K562 (cell line): ENCODE measurements around the gene VDAC1. TPM values are rescaled to one million over a fixed set of nuclear protein-coding genes. Genes with fewer than 3 reads are reported as not detected.

Experiments used
- C11orf30 ChIP-seq: fragments of 450-650 bp; IDR thresholded peaks from 2 replicates; pipeline ENCODE4 v1.6.1; 2016; ENCODE audit warnings: low read depth, mild to moderate bottlenecking
- CBX3 ChIP-seq, 2 experiments: IDR thresholded peaks; 1 replicate in 1 of 2; 2 replicates in 1 of 2; pipeline ENCODE4 v1.6.1; 2012; ENCODE audit warnings: inconsistent platforms in 2 of 2, low read length in 2 of 2, borderline replicate concordance in 1 of 2, control low read depth in 1 of 2
- COPS2 ChIP-seq: fragments of 450-650 bp; conservative IDR thresholded peaks from 2 replicates; pipeline ENCODE4 v1.6.1; 2016; ENCODE audit warnings: mild to moderate bottlenecking, moderate library complexity
- GABPB1 ChIP-seq: sonication (generic); formaldehyde crosslinking; IDR thresholded peaks from 2 replicates; pipeline ENCODE4 v1.8.0; 2022; ENCODE audit warnings: mild to moderate bottlenecking, missing genetic modification reagents
- GATAD2A ChIP-seq: fragments of 450-650 bp; IDR thresholded peaks from 2 replicates; pipeline ENCODE4 v1.6.1; 2017
- KAT8 ChIP-seq: fragments of 450-650 bp; IDR thresholded peaks from 2 replicates; pipeline ENCODE4 v1.6.1; 2016; ENCODE audit warnings: low read depth, mild to moderate bottlenecking
- KLF1 ChIP-seq: fragments of 450-650 bp; IDR thresholded peaks from 2 replicates; pipeline ENCODE4 v1.6.1; 2016; ENCODE audit warnings: missing genetic modification characterization, missing compliant biosample characterization
- MAFG ChIP-seq: fragments of 450-650 bp; conservative IDR thresholded peaks from 2 replicates; pipeline ENCODE4 v1.6.1; 2016; ENCODE audit warnings: missing genetic modification characterization, missing compliant biosample characterization
- MTA3 ChIP-seq: fragments of 450-650 bp; formaldehyde crosslinking; IDR thresholded peaks from 2 replicates; pipeline ENCODE4 v1.6.1; 2017; ENCODE audit warnings: mild to moderate bottlenecking, borderline replicate concordance
- NCOR1 ChIP-seq: fragments of 450-650 bp; IDR thresholded peaks from 2 replicates; pipeline ENCODE4 v1.6.1; 2016; ENCODE audit warnings: mild to moderate bottlenecking, moderate library complexity
- OTX1 ChIP-seq: fragments of 450-650 bp; formaldehyde crosslinking; IDR thresholded peaks from 2 replicates; pipeline ENCODE4 v1.4.0; 2022; ENCODE audit warnings: mild to moderate bottlenecking
- POLR2B ChIP-seq: fragments of 450-650 bp; IDR thresholded peaks from 2 replicates; pipeline ENCODE4 v1.6.1; 2018; ENCODE audit warnings: low read depth; ENCODE audit not compliant: partially characterized antibody
- SAFB2 ChIP-seq: fragments of 200-400 bp; formaldehyde crosslinking; IDR thresholded peaks from 2 replicates; pipeline ENCODE4 v1.6.1; 2018; ENCODE audit warnings: borderline replicate concordance, low read length, low read depth, moderate library complexity; ENCODE audit not compliant: severe bottlenecking
- SIX5 ChIP-seq, 2 experiments: IDR thresholded peaks; 2 replicates each; pipeline ENCODE4 v1.6.1; 2011; ENCODE audit warnings: low read length in 2 of 2, borderline replicate concordance in 1 of 2, low read depth in 1 of 2, mild to moderate bottlenecking in 1 of 2, moderate library complexity in 1 of 2; ENCODE audit not compliant: insufficient read depth in 1 of 2
- SMAD4 ChIP-seq: fragments of 250-450 bp; sonication (Bioruptor Pico); conservative IDR thresholded peaks from 2 replicates; pipeline ENCODE4 v1.8.0; 2021; ENCODE audit warnings: inconsistent platforms, mild to moderate bottlenecking, moderate library complexity
- SP2 ChIP-seq: IDR thresholded peaks from 2 replicates; pipeline ENCODE4 v1.6.1; 2011; ENCODE audit warnings: mild to moderate bottlenecking, low read depth, low read length, moderate library complexity; ENCODE audit not compliant: poor library complexity, severe bottlenecking; ENCODE audit errors: extremely low read depth
- YY1 ChIP-seq, 3 experiments: IDR thresholded peaks; 2 replicates each; pipeline ENCODE4 v1.6.1; 2011; ENCODE audit warnings: low read length in 2 of 3, mild to moderate bottlenecking in 2 of 3, moderate library complexity in 2 of 3, borderline replicate concordance in 1 of 3, control low read depth in 1 of 3, low read depth in 1 of 3; ENCODE audit not compliant: insufficient read depth in 3 of 3, insufficient replicate concordance in 2 of 3, control insufficient read depth in 1 of 3, insufficient read length in 1 of 3; ENCODE audit errors: extremely low read depth in 1 of 3
- ZBED1 ChIP-seq: IDR thresholded peaks from 2 replicates; pipeline ENCODE4 v1.6.1; 2014
- ZNF143 ChIP-seq: sonication (generic); formaldehyde crosslinking; IDR thresholded peaks from 2 replicates; pipeline ENCODE4 v1.9.0; 2022; ENCODE audit warnings: mild to moderate bottlenecking, missing genetic modification reagents
- ZNF263 ChIP-seq: sonication (generic); formaldehyde crosslinking; IDR thresholded peaks from 2 replicates; pipeline ENCODE4 v1.8.0; 2022; ENCODE audit warnings: mild to moderate bottlenecking, missing genetic modification reagents, borderline replicate concordance
- ZNF444 ChIP-seq: fragments of 250-450 bp; sonication (Bioruptor Pico); IDR thresholded peaks from 2 replicates; pipeline ENCODE4 v1.4.0; 2020; ENCODE audit warnings: mild to moderate bottlenecking, moderate library complexity
- ZNF561 ChIP-seq: fragments of 450-650 bp; formaldehyde crosslinking; conservative IDR thresholded peaks from 2 replicates; pipeline ENCODE4 v1.4.0; 2020; ENCODE audit warnings: mild to moderate bottlenecking, moderate library complexity
- polyA plus RNA-seq, 8 experiments: library from polyadenylated mRNA; depleted of rRNA in 4 of 8; stranded (reverse) in 5 of 8; unstranded in 3 of 8; fragments of >200 nt; fragmentation: Nextera tagmentation in 2 of 8; fragmentation: Illumina TruSeq in 1 of 8; extraction: Ambion mirVana in 2 of 8; extraction: Trizol in 1 of 8; gene quantifications; 2 replicates each; pipeline versions ENCODE4 v1.2.1 to v1.2.3, GENCODE V29; 2011 to 2014; ENCODE audit warnings: inconsistent platforms in 1 of 8, missing spikeins in 1 of 8
- total RNA-seq, 7 experiments: library from RNA; depleted of rRNA in 6 of 7; stranded (reverse); fragments of >200 nt in 6 of 7; fragmentation: Illumina TruSeq in 2 of 7; extraction: Trizol in 2 of 7; gene quantifications; 2 replicates each; pipeline versions ENCODE4 v1.2.1 to v1.2.3, GENCODE V29; 2011 to 2021; ENCODE audit warnings: low replicate concordance in 1 of 7
- TF ChIP-seq, protein P1 (sequence below): fragments of 450-650 bp; formaldehyde crosslinking; IDR thresholded peaks from 2 replicates; pipeline ENCODE4 v1.4.0; 2022; ENCODE audit warnings: missing genetic modification characterization
- TF ChIP-seq, protein P2 (sequence below): fragments of 250-450 bp; sonication (Bioruptor Pico); IDR thresholded peaks from 2 replicates; pipeline ENCODE4 v1.8.0; 2022; ENCODE audit warnings: inconsistent platforms, mild to moderate bottlenecking, moderate library complexity, borderline replicate concordance
- TF ChIP-seq, protein P3 (sequence below): fragments of 450-650 bp; IDR thresholded peaks from 2 replicates; pipeline ENCODE4 v1.6.1; 2018; ENCODE audit warnings: mild to moderate bottlenecking, low read depth; ENCODE audit not compliant: partially characterized antibody
- TF ChIP-seq, protein P4 (sequence below): sonication (generic); formaldehyde crosslinking; IDR thresholded peaks from 2 replicates; pipeline ENCODE4 v1.5.0; 2020; ENCODE audit warnings: missing genetic modification reagents

VDAC1 gene
- total and polyA plus RNA-seq, 9 of the 15 experiments (the other 6 are each of a cell fraction or from before 2014, with no cell fraction given): 168 to 366 (median 293) TPM

DNA sequence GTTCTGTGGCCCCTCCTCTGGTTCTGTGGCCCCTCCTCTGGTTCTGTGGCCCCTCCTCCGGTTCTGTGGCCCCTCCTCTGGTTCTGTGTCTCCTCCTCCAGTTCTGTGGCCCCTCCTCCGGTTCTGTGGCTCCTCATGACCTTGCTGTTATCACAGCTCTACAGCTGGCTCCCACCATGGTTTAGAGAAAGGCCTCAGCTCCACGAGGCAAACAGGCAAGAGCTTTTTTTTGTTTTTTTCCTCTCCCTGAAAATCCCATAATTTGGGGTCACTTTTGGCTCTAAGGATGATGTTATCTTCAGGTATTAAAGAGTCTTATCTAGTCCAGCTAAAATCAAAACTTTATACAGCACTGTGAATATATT is 68.1 kb downstream of the VDAC1 start (continued):
- TF ChIP-seq ZNF143 (no peak), SP2 (no peak), KLF1 (tag) (no peak), SIX5 (IDR thresholded peaks at IDR 0.05; ENCODE audit: borderline replicate concordance in 1 of 2, insufficient read depth in 1 of 2, low read depth in 1 of 2, low read length in 2 of 2) (no peak), SMAD4 (CRISPR knock-in tag) (0 out of 2 replicates have a peak, but pooled peaks have one; percentile 38), GATAD2A (no peak), MTA3 (peak; percentile 35; the same call in 1 of the 2 replicates), C11orf30 (no peak), ZNF263 (no peak), SAFB2 (no peak), OTX1 (CRISPR knock-in tag) (no peak), NCOR1 (peak; percentile 68), POLR2B (no peak), KAT8 (no peak), ZNF444 (CRISPR knock-in tag) (0 out of 2 replicates have a peak, but pooled peaks have one; percentile 60), MAFG (no peak), GABPB1 (CRISPR knock-in tag) (no peak), CBX3 (IDR thresholded peaks at IDR 0.05; ENCODE audit: borderline replicate concordance in 1 of 2, low read length in 2 of 2) (peak in 1 of 2 experiments; percentile 50; a peak in 1 of 3 replicates), COPS2 (no peak), YY1 (IDR thresholded peaks at IDR 0.05; ENCODE audit: borderline replicate concordance in 1 of 3, control insufficient read depth in 1 of 3, extremely low read depth in 1 of 3, insufficient read depth in 3 of 3, insufficient read length in 1 of 3, insufficient replicate concordance in 2 of 3, low read depth in 1 of 3, low read length in 2 of 3) (peak in 1 of 3 experiments; percentile 64), ZBED1 (no peak), ZNF561 (CRISPR knock-in tag) (no peak)
- TF ChIP-seq, protein P1, sequence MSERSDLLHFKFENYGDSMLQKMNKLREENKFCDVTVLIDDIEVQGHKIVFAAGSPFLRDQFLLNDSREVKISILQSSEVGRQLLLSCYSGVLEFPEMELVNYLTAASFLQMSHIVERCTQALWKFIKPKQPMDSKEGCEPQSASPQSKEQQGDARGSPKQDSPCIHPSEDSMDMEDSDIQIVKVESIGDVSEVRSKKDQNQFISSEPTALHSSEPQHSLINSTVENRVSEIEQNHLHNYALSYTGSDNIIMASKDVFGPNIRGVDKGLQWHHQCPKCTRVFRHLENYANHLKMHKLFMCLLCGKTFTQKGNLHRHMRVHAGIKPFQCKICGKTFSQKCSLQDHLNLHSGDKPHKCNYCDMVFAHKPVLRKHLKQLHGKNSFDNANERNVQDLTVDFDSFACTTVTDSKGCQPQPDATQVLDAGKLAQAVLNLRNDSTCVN: no peak
- TF ChIP-seq, protein P2, sequence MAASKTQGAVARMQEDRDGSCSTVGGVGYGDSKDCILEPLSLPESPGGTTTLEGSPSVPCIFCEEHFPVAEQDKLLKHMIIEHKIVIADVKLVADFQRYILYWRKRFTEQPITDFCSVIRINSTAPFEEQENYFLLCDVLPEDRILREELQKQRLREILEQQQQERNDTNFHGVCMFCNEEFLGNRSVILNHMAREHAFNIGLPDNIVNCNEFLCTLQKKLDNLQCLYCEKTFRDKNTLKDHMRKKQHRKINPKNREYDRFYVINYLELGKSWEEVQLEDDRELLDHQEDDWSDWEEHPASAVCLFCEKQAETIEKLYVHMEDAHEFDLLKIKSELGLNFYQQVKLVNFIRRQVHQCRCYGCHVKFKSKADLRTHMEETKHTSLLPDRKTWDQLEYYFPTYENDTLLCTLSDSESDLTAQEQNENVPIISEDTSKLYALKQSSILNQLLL (CRISPR knock-in tag): no peak
- TF ChIP-seq, protein P3, sequence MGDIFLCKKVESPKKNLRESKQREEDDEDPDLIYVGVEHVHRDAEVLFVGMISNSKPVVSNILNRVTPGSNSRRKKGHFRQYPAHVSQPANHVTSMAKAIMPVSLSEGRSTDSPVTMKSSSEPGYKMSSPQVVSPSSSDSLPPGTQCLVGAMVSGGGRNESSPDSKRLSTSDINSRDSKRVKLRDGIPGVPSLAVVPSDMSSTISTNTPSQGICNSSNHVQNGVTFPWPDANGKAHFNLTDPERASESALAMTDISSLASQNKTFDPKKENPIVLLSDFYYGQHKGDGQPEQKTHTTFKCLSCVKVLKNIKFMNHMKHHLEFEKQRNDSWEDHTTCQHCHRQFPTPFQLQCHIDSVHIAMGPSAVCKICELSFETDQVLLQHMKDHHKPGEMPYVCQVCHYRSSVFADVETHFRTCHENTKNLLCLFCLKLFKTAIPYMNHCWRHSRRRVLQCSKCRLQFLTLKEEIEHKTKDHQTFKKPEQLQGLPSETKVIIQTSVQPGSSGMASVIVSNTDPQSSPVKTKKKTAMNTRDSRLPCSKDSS: no peak
- TF ChIP-seq, protein P4, sequence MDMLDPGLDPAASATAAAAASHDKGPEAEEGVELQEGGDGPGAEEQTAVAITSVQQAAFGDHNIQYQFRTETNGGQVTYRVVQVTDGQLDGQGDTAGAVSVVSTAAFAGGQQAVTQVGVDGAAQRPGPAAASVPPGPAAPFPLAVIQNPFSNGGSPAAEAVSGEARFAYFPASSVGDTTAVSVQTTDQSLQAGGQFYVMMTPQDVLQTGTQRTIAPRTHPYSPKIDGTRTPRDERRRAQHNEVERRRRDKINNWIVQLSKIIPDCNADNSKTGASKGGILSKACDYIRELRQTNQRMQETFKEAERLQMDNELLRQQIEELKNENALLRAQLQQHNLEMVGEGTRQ: no peak
